C4-2B (cell line): ENCODE measurements around the gene GPC5.

Experiments used
- CTCF ChIP-seq: fragments of 450-650 bp; conservative IDR thresholded peaks from 2 replicates; pipeline ENCODE4 v1.5.1; 2017; ENCODE audit warnings: mild to moderate bottlenecking
- ZFX ChIP-seq: fragments of 450-650 bp; IDR thresholded peaks from 2 replicates; pipeline ENCODE4 v1.6.1; 2017

DNA sequence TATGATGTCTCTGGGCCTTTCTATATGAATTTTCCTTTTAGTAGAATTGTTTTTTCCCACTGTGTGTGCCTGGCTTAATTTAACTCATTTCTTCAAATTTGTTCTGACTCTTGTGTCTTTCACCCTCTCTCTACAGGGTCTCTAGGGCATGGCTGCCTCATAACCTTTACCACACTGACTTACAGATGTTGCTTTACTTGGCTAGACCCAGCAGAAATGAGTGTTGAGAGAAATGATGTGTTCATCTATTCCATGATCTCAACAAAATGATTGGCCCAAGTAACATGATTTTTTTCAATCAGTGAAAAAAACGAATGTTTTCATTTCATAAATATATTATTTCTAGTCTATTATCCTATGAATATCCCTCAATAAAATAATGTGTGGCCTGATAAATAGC, 195.0 kb downstream of the GPC5 start:
- TF ChIP-seq CTCF (no peak), ZFX (no peak)
